Activated naive CD4-positive, alpha-beta T cell treated with anti-CD3 and anti-CD28 coated beads, Interleukin-2, amount 50 U/mL, for 72 hours (primary cell): ENCODE data around the gene VSIR. TPM values are rescaled to one million over a fixed set of nuclear protein-coding genes. Genes with fewer than 3 reads are reported as not detected.

Source experiments
- ATAC-seq, 2 donors: fragments of 150-1000 bp; cut with Tn5 transposase; 2 replicates each; pipeline ENCODE4 v1.10.0; 2021; ENCODE audit warnings: mild to moderate bottlenecking in 2 of 2, moderate library complexity in 2 of 2
- DNase-seq, 2 donors: peaks; one replicate each; pipeline ENCODE4 v3.0.0; 2021 to 2022; ENCODE audit warnings: low spot score in 2 of 2
- H3K27ac Mint-ChIP-seq, 2 donors: one replicate each; pipeline ENCODE4 v1.8.0; 2022; ENCODE audit warnings: mild to moderate bottlenecking in 2 of 2, mixed read lengths in 2 of 2
- H3K36me3 Mint-ChIP-seq, 2 donors: one replicate each; pipeline ENCODE4 v1.8.0; 2022; ENCODE audit warnings: mixed read lengths in 2 of 2
- H3K9me3 Mint-ChIP-seq, 2 donors: one replicate each; pipeline ENCODE4 v1.8.0; 2022; ENCODE audit warnings: mixed read lengths in 2 of 2
- total RNA-seq, 2 donors: library from RNA; stranded (reverse); gene quantifications; one replicate each; pipeline ENCODE4 v1.2.3, GENCODE V29; 2022

Gene VSIR
- total RNA-seq, 2 donors from 2014 or later, result 54.5 to 126 TPM

DNA sequence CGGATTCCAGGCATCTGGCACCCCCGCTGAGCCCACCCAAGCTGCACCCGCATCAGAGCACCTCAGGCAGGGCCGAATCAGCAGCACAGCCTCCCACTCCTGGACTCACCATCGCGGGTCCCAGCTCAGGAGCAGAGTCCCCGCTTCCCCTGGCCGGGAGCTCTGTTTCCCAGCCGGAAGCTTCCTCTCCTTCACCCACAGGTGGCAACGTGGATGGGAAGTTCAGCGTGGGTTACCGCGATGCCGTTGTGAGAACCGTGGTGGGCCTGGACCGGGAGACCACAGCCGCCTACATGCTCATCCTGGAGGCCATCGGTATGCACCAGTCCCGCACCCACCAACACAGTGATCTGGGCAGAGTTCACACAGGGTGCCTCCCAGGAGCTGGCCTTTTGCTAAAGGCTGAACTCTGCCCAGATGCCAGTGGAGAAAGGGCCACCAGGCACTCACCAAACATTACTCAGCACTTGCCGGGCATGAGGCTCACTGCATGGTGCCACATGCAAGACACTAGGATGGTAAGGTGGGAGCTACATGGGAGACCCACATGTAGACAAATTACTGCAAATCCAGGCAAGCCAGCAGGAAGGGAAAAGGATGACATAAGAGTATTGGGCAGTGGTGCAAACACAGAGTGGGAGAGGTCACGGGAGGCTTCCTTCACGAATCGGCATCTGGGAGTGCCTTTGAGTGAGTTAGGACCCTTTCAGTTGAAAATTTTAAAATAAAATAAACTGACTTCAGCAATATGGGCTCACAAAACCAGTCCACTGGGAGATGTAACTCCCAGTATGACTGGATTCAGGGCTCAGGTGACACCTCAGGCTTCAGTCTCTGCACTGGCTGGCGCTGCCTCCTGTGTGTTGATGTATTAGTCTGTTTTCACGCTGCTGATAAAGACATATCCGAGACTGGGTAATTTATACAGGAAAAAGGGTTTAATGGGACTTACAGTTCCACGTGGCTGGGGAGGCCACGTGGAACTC, 64.1 kb downstream of the VSIR start:
- no peak for ATAC-seq
- Mint-ChIP-seq H3K36me3 (no peaks in the 10 kb centered on the region), H3K27ac (no peak overlapping the region), H3K9me3 (no peaks in the 10 kb centered on the region)
- no peak for DNase-seq

DNA sequence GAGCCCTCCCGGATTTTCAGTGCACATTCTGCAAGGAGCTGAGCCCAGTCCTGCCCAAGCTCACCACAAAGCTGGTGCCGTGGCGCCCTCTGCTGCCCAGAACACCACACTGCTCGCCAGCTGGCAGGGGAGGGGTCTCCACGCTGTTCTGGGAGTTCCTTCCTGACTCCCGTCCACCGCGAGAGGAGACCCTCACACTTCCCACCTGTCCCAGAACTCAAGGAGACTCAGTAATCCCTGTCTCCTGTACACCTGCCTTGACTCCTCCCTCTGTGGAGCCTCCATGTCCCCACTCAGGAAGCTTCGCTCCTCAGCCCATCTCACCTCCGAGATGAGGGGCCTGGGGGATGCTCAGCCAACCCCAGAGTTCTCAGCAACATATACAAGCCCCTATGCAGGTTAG, 65.0 kb downstream of the VSIR start:
- DNase-seq (peak; percentile 67 to 79), ATAC-seq (peak; percentile 71 to 80)
- H3K36me3 Mint-ChIP-seq, result no peaks in the 10 kb centered on the region
- H3K27ac Mint-ChIP-seq, result peak overlapping the region in 1 of 2 donors; percentile 29
- H3K9me3 Mint-ChIP-seq, result no peaks in the 10 kb centered on the region

DNA sequence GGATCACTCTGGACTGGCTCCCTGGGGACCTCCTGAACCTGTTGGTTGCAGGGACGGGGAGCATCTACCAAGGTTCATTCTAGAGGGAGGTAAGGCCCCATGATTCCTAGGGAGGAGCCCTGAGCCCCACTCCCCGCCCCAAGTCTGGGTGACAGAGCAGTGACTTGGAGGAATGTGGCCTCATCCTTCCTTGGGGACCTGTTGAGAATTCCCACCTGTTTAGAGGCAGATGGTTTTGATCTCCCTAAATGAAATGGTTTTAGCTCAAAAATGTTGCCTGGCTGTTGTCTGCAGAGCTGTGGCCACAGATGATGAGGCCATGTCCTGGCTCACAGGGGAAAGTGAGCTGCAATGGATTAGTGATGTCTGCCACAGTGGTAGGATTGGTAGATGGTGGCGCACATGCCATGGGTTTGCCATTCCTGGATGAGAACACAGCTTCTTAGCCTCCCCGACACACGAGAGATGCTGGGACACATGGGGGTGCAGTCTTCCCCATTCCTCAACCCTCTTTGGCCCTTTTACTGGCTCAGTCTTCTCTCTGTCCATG, 66.0 kb downstream of the VSIR start:
- ATAC-seq, result no peak
- no peaks in the 10 kb centered on the region for H3K9me3 Mint-ChIP-seq
- DNase-seq, result no peak
- no peaks in the 10 kb centered on the region for H3K36me3 Mint-ChIP-seq
- no peak overlapping the region for H3K27ac Mint-ChIP-seq

DNA sequence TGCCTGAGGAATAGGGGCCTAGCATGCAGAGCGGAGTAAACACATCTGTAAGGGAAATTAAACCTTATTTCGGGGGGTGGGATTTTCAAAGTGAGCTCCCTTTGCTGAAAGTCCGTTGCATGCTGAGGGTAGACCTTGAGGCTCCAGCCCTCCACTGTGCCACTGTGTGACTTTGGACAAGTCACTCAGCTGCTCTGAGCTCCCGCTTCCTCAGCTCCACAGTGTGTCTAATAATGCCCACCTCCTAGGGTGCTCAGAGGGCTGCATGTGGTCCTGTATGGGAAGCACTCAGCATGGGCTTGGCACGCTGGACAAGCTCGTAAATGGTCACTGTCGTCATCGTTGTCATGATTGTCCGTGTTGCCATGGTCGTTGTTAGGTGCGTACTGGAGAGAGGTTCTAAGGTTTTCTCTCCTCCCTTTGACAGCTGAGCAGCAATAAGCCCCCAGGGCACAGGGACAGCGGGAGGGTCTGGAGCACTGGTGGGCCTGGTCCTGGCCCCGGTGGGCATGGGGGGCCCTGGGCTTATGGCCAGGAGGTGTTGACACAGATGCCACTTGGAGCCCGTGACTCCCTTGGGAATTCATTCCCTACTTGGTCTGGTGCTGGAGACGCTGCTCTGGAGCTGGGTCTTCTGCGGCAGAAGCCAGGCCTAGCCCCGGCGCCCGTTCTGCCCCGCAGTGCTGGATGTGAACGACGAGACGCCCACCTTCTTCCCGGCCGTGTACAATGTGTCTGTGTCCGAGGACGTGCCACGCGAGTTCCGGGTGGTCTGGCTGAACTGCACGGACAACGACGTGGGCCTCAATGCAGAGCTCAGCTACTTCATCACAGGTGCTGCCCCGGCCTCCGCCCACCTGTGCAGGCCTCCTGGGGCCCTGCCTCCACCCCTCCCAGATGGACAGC, 66.9 kb downstream of the VSIR start:
- Mint-ChIP-seq H3K9me3 (no peaks in the 10 kb centered on the region), H3K36me3 (no peaks in the 10 kb centered on the region), H3K27ac (no peak overlapping the region)
- DNase-seq (no peak), ATAC-seq (no peak)

DNA sequence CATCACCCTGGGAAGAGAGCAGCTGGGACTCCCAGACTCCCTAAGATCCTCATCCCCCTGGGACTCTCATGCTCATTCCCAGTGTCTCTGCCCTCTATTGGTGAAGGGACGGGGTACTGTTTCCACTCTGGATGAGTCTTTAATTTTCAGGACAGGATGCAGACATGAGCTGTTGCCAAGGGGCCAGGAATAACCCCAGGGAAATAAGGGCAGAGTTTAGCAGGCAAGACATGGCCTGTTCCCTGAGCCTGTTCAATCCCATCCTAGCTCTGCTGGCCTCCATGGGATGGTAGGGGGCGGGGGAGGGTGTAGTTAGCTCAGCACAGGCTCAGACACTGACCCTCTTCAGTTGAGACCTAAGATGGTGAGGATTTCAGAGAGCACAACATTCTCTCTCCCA, 67.7 kb downstream of the VSIR start:
- no peak for ATAC-seq
- Mint-ChIP-seq H3K36me3 (no peaks in the 10 kb centered on the region), H3K27ac (peak overlapping the region in 1 of 2 donors; percentile 29), H3K9me3 (no peaks in the 10 kb centered on the region)
- DNase-seq, result no peak

DNA sequence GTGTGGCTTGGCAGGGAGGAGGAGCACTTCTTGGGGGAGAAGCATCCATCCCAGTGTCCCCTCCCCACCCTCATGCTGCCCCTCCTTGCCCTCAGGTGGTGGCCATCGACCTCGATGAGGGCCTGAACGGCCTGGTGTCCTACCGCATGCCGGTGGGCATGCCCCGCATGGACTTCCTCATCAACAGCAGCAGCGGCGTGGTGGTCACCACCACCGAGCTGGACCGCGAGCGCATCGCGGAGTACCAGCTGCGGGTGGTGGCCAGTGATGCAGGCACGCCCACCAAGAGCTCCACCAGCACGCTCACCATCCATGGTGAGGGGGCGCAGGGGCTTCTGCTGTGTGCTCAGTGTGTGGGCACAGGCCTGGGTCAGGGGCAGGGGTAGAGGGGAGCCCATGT, 68.5 kb downstream of the VSIR start:
- no peaks in the 10 kb centered on the region for H3K9me3 Mint-ChIP-seq
- no peak for ATAC-seq
- no peaks in the 10 kb centered on the region for H3K36me3 Mint-ChIP-seq
- DNase-seq, result no peak
- H3K27ac Mint-ChIP-seq, result no peak overlapping the region

DNA sequence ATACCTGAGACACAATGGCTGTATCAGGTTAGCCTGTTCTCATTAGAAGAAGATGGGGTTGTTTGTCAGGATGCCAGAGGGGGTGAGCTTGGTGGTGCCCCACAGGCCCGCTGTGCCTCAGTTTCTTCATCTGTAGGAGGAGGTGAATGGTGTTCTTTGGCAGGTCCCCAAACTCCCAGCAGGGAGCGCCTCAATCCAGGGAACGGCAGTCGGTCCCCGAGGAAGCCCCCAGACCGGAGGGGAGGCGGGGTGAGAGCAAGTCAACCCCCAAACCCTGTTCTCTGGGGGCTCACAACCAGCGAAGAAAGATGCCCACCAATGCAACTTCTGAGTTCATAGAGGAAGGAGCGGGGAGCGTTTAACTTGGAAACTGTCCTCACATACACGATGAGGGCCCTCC, 69.7 kb downstream of the VSIR start:
- no peaks in the 10 kb centered on the region for H3K9me3 Mint-ChIP-seq
- ATAC-seq, result no peak

DNA sequence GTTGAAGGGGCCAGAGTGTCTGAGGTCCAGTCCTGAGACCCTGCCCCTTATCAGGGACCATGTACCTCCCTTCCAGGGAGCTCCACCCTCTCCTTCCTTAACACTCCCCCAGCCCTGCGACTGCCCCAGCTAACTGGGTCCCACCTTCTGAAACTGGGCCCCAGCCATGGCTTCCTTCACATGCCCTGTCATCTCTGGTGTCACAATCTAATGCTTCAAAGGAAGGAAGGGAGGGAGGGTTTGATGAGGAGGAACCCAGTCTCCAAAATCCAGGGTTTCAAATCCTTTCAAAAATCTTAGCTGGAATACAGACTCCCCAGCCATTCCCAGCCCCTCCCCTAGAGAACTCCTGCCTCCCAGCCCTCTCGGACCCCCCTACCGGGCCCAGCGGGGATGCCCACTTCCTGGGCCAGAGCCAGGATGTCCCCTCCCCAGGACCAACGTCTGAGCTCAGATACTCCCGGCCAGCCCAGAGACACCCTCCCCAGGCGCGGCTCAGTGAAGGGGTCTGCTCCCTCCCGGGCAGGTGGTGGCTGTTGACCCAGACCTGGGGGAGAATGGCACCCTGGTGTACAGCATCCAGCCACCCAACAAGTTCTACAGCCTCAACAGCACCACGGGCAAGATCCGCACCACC, 71.7 kb downstream of the VSIR start:
- no peaks in the 10 kb centered on the region for H3K36me3 Mint-ChIP-seq
- DNase-seq (no peak), ATAC-seq (no peak)
- H3K27ac Mint-ChIP-seq, result peak overlapping the region in 1 of 2 donors; percentile 58
- no peaks in the 10 kb centered on the region for H3K9me3 Mint-ChIP-seq

More for the DNA sequence above, 69.7 kb downstream of the VSIR start:
- Mint-ChIP-seq H3K27ac (peak overlapping the region in 1 of 2 donors; percentile 60), H3K36me3 (no peaks in the 10 kb centered on the region)
- DNase-seq, result no peak

DNA sequence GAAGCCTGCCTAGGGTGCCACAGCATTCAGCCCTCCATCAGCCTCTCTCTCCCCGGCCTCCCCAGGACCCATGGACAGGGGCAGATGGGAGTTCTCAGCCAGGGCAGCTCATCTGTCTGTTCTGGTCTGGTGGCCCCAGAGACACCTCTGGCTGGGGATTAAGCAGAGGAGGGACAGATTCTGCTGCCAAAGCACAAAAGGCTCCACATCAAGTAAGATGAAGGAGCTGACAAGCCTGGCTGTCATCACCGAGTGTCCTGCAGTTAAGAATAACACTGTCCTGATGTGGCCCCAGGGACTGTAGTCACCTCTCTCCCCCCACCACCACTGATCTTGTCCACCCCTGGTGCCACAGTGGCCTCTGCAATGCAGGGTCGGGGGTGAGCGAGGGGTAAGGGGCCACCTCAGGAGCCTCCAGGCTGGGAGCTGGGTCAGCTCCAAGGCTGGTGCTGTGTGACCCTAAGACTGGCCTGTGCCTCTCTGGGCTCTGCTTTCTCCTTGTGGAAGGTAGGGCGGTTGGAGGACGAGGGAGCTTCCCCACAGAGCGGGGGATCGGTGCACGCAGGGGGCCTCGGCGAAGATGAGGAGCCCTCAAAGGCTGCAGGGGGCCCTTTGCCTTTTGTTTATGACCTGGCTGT, 72.5 kb downstream of the VSIR start:
- H3K27ac Mint-ChIP-seq, result no peak overlapping the region
- no peaks in the 10 kb centered on the region for H3K9me3 Mint-ChIP-seq
- ATAC-seq (no peak), DNase-seq (no peak)
- H3K36me3 Mint-ChIP-seq, result no peaks in the 10 kb centered on the region

DNA sequence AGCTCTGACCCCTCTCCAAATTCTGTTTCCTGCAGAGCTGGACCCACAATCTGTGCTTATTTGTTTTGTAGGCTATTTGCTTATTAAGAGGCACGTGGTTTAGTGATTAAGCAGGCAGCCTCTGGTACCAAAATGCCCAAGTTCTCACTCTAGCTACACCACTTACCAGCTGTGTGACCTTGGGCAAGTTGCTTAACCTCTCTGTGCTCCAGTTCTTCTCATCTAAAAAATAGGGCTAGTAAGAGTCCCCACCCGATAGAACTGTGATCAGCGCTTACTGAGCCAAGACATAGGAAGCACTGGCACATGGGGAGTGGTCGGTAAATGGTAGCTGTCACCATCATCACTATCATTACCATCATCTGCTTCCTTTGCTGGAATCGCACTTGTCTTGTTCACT, 74.6 kb downstream of the VSIR start:
- H3K9me3 Mint-ChIP-seq, result no peaks in the 10 kb centered on the region
- H3K27ac Mint-ChIP-seq, result no peak overlapping the region
- peak in 1 of 2 donors; percentile 13 for ATAC-seq
- DNase-seq, result no peak
- H3K36me3 Mint-ChIP-seq, result no peaks in the 10 kb centered on the region

DNA sequence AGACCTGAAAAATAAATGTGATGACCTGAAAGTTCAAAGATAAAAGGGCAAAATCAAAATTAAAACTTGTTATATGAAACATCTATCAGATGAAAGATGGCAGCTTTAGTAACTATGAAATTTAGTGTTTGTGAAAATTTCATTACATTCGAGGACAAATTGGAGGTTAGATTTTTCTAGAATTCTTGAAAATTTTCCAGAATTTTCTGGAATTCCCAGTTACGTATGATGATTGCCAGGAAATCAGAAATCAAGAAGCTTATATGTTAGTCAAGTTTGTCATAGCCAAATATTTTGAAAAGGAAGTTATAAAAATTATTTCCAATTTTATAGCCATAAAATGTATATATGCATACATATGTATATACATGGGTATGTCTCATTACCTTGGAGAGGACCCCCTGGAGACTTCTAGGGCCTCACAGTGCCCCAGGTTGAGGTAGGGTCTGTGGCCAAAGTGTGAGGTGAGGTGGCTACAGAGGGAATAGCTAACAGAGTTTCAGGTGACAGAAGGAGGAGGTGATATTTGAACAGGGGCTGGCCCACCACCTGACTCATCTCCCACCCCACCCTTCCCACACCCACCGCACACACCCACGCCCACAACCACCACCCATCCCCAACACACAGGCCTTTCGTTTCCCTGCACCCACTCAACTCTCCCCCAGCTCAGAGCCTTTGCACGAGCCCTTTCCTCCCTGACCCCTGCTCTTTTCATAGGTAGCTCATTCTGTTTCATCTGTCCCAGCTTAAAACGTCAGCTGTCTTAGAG, 75.2 kb downstream of the VSIR start:
- DNase-seq (no peak), ATAC-seq (peak; percentile 27 to 75)
- no peaks in the 10 kb centered on the region for H3K36me3 Mint-ChIP-seq
- H3K9me3 Mint-ChIP-seq, result no peaks in the 10 kb centered on the region
- no peak overlapping the region for H3K27ac Mint-ChIP-seq

Other genes with a start within 250 kb of the VSIR start
- gene C10orf105, start 53.7 kb downstream of the VSIR start, total RNA-seq, result under 1 TPM; 0.45 to 0.68 TPM
- 100 to 1,000 TPM; 128 to 165 TPM for gene PSAP, start 77.7 kb upstream of the VSIR start, total RNA-seq
- under 1 TPM; 0.16 to 0.88 TPM for gene CHST3, start 190.9 kb upstream of the VSIR start, total RNA-seq